ENCODE measurements around the gene CGNL1.

DNA sequence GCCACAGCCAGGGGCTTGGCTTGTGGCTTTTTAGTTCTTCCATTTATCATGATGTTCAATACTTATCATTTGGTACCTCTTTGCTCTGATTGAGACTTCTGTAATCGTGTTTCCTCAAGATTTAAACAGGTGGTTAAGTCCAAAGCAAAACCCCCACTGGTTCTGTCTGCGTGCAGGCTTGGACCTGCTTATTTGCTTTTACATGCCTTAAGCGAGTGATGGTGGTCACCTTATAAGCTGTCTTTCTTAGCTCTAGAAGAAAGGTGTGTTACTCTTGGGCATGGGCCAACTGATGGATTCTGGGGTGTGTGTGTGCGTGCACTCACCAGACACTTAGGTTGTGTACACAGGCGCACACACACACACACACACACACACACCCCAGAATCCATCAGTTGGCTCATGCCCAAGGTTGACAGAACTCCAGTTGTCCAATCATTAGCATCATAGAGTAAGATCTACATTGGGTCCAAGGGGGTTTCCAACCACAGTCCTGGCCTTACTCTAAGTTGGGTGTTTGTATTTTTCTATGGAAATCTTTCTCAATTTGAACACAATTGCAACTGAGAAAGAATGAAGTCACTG, 216.6 kb downstream of the CGNL1 start:
- no peak for TF ChIP-seq ZFX (IDR thresholded peaks at IDR 0.05)
- TF ChIP-seq, protein P1, sequence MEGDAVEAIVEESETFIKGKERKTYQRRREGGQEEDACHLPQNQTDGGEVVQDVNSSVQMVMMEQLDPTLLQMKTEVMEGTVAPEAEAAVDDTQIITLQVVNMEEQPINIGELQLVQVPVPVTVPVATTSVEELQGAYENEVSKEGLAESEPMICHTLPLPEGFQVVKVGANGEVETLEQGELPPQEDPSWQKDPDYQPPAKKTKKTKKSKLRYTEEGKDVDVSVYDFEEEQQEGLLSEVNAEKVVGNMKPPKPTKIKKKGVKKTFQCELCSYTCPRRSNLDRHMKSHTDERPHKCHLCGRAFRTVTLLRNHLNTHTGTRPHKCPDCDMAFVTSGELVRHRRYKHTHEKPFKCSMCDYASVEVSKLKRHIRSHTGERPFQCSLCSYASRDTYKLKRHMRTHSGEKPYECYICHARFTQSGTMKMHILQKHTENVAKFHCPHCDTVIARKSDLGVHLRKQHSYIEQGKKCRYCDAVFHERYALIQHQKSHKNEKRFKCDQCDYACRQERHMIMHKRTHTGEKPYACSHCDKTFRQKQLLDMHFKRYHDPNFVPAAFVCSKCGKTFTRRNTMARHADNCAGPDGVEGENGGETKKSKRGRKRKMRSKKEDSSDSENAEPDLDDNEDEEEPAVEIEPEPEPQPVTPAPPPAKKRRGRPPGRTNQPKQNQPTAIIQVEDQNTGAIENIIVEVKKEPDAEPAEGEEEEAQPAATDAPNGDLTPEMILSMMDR (conservative IDR thresholded peaks at IDR 0.05), result no peak

All from C4-2B (cell line).